PC-3 (cell line): ENCODE measurements around the gene BZW1.
"Not testable (repeated sequence)": the region's sequence is repeated elsewhere in the genome, so short reads cannot be mapped to it uniquely, and the experiment has no call there.

ENCODE experiments used
- CTCF ChIP-seq: fragments of 300-600 bp; sonication (generic); conservative IDR thresholded peaks from 2 replicates; pipeline ENCODE4 v1.5.1; 2017; ENCODE audit warnings: antibody characterized with exemption, low read depth, mild to moderate bottlenecking, low read length
- EZH2phosphoT487 ChIP-seq: fragments of 300-600 bp; sonication (generic); IDR thresholded peaks from 2 replicates; pipeline ENCODE4 v1.6.1; 2018; ENCODE audit warnings: mild to moderate bottlenecking, antibody characterized with exemption, low read length, borderline replicate concordance

GRCh38 chr2:200801431-200801830, 10.3 kb upstream of the BZW1 start:
- TF ChIP-seq EZH2phosphoT487, CTCF: not testable (repeated sequence)
